COLO668 (cell line): ENCODE results near the gene SLIT3.

Source experiments
- DNase-seq: peaks from one replicate; lab custom pipeline; 2025; ENCODE audit not compliant: unreplicated experiment; lab: John Stamatoyannopoulos, UW

The SLIT3 gene

GRCh38 chr5:168693297-168693696, 607.6 kb downstream of the SLIT3 start:
- no peak for DNase-seq

GRCh38 chr5:168691891-168692290, 609.0 kb downstream of the SLIT3 start:
- DNase-seq = no peak

GRCh38 chr5:168689260-168689659, 611.7 kb downstream of the SLIT3 start:
- DNase-seq = no peak

- no peak for DNase-seq
Observed at GRCh38 chr5:168686837-168687236, 614.1 kb downstream of the SLIT3 start.

- DNase-seq = no peak
Observed at GRCh38 chr5:168685566-168685965, 615.4 kb downstream of the SLIT3 start.

- DNase-seq = no peak
Observed at GRCh38 chr5:168683927-168684295, 617.0 kb downstream of the SLIT3 start.

GRCh38 chr5:168683247-168683926, 617.6 kb downstream of the SLIT3 start:
- DNase-seq = no peak

- no peak for DNase-seq
Observed at GRCh38 chr5:168681556-168682183, 619.3 kb downstream of the SLIT3 start.

GRCh38 chr5:168680395-168680794, 620.5 kb downstream of the SLIT3 start:
- DNase-seq = no peak

GRCh38 chr5:168679515-168679920, 621.4 kb downstream of the SLIT3 start:
- DNase-seq = peak; percentile 35

GRCh38 chr5:168676501-168676900, 624.4 kb downstream of the SLIT3 start:
- DNase-seq = no peak

- DNase-seq = no peak
Observed at GRCh38 chr5:168675883-168676408, 625.0 kb downstream of the SLIT3 start.

- DNase-seq = no peak
Observed at GRCh38 chr5:168674893-168675482, 626.0 kb downstream of the SLIT3 start.

GRCh38 chr5:168672888-168673287, 628.1 kb downstream of the SLIT3 start:
- DNase-seq = no peak

- no peak for DNase-seq
Observed at GRCh38 chr5:168672016-168672415, 628.9 kb downstream of the SLIT3 start.

GRCh38 chr5:168670881-168671575, 629.9 kb downstream of the SLIT3 start:
- no peak for DNase-seq

- no peak for DNase-seq
Observed at GRCh38 chr5:168669668-168670378, 631.1 kb downstream of the SLIT3 start.

GRCh38 chr5:168669156-168669555, 631.8 kb downstream of the SLIT3 start:
- no peak for DNase-seq

- no peak for DNase-seq
Observed at GRCh38 chr5:168668078-168668477, 632.9 kb downstream of the SLIT3 start.

GRCh38 chr5:168667301-168667840, 633.6 kb downstream of the SLIT3 start:
- DNase-seq = no peak

- DNase-seq = no peak
Observed at GRCh38 chr5:168666356-168666755, 634.6 kb downstream of the SLIT3 start.
